Measurements from ENCODE around the gene FAM120A. TPM values are rescaled to one million over a fixed set of nuclear protein-coding genes. Genes with fewer than 3 reads are reported as not detected.

Gene FAM120A
- total RNA-seq, 1 donor from 2014 or later = 93.1 TPM

DNA sequence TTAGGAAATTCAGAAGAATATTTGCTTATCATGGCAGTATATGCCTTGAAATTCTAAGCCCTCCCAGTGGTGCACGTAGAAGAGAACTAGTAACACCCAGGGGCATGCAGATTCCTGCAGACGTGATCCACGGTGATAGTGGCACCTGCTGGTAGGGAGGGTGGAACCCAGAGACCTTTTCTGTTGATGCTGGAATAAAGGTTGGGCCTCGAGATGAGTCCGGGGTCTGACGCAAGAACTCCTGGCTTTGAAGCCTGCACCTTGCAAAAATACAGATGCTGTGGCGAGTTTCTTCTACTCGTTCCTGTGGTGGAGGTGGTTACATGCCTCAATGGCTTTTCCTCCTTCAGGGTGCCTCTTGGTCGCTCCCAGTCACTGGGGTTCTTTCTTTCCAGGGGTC, 85.4 kb downstream of the FAM120A start:
- Mint-ChIP-seq H3K4me3 (ENCODE audit: unreplicated experiment) (no peak overlapping the region), H3K27ac (ENCODE audit: unreplicated experiment) (no peak overlapping the region), H3K27me3 (ENCODE audit: unreplicated experiment) (no peaks in the 10 kb centered on the region), H3K9me3 (ENCODE audit: unreplicated experiment) (no peaks in the 10 kb centered on the region), H3K4me1 (ENCODE audit: unreplicated experiment) (no peaks in the 10 kb centered on the region), H3K36me3 (ENCODE audit: unreplicated experiment) (peaks cover 30% of the 10 kb centered on the region)
- TF ChIP-seq, protein P1, sequence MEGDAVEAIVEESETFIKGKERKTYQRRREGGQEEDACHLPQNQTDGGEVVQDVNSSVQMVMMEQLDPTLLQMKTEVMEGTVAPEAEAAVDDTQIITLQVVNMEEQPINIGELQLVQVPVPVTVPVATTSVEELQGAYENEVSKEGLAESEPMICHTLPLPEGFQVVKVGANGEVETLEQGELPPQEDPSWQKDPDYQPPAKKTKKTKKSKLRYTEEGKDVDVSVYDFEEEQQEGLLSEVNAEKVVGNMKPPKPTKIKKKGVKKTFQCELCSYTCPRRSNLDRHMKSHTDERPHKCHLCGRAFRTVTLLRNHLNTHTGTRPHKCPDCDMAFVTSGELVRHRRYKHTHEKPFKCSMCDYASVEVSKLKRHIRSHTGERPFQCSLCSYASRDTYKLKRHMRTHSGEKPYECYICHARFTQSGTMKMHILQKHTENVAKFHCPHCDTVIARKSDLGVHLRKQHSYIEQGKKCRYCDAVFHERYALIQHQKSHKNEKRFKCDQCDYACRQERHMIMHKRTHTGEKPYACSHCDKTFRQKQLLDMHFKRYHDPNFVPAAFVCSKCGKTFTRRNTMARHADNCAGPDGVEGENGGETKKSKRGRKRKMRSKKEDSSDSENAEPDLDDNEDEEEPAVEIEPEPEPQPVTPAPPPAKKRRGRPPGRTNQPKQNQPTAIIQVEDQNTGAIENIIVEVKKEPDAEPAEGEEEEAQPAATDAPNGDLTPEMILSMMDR (IDR thresholded peaks at IDR 0.05) = no peak
- no peak for DNase-seq (ENCODE audit: extremely low spot score, unreplicated experiment)

DNA sequence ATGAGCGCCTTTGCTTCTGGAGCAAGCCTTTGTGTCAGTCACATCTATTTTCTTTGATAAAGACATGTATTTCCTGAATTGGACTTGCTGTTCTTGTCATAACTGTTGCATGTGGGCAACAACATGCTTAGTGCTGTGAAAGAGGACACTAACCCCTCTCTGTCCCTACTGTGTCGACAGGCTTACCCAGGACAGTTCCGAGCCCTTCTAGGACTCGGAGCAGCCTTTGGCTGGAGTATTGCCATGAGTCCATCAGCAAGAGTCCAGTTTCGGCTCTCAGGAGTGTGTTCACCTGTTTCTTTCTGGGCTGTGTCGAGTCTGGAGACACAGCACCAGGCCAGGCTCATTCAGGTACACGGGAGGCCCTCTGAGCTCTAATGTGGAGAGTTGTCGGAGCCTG, 88.8 kb downstream of the FAM120A start:
- peaks cover 19% of the 10 kb centered on the region for H3K36me3 Mint-ChIP-seq (ENCODE audit: unreplicated experiment)
- TF ChIP-seq, protein P1 (IDR thresholded peaks at IDR 0.05) = no peak
- H3K27me3 Mint-ChIP-seq (ENCODE audit: unreplicated experiment) = no peaks in the 10 kb centered on the region
- H3K9me3 Mint-ChIP-seq (ENCODE audit: unreplicated experiment) = no peaks in the 10 kb centered on the region
- no peaks in the 10 kb centered on the region for H3K4me1 Mint-ChIP-seq (ENCODE audit: unreplicated experiment)
- DNase-seq (ENCODE audit: extremely low spot score, unreplicated experiment) = no peak
- no peak overlapping the region for H3K27ac Mint-ChIP-seq (ENCODE audit: unreplicated experiment)
- no peak overlapping the region for H3K4me3 Mint-ChIP-seq (ENCODE audit: unreplicated experiment)

DNA sequence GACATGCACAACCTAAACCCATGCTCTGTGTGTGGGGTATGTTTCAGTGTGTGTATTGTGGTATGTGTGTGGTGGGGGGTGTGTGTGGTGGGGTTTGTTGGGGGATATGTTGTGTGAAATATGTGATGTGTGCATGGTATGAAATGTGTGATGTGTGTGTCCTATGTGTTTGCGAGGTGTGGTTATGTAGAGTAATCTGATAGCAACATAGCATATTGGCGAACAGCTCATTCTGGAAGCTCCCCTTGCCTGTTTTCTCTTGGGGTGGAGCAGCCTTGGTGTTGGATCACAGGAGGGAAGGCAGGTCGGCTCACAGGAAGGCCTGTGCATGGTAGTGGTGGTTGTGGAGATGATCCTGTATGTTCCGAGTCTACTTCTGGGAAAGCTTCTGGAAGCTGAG, 89.5 kb downstream of the FAM120A start:
- Mint-ChIP-seq H3K27ac (ENCODE audit: unreplicated experiment) (no peak overlapping the region), H3K4me1 (ENCODE audit: unreplicated experiment) (no peaks in the 10 kb centered on the region), H3K9me3 (ENCODE audit: unreplicated experiment) (no peaks in the 10 kb centered on the region), H3K27me3 (ENCODE audit: unreplicated experiment) (no peaks in the 10 kb centered on the region), H3K36me3 (ENCODE audit: unreplicated experiment) (peaks cover 18% of the 10 kb centered on the region), H3K4me3 (ENCODE audit: unreplicated experiment) (no peak overlapping the region)
- DNase-seq (ENCODE audit: extremely low spot score, unreplicated experiment) = no peak
- TF ChIP-seq, protein P1 (IDR thresholded peaks at IDR 0.05) = no peak

DNA sequence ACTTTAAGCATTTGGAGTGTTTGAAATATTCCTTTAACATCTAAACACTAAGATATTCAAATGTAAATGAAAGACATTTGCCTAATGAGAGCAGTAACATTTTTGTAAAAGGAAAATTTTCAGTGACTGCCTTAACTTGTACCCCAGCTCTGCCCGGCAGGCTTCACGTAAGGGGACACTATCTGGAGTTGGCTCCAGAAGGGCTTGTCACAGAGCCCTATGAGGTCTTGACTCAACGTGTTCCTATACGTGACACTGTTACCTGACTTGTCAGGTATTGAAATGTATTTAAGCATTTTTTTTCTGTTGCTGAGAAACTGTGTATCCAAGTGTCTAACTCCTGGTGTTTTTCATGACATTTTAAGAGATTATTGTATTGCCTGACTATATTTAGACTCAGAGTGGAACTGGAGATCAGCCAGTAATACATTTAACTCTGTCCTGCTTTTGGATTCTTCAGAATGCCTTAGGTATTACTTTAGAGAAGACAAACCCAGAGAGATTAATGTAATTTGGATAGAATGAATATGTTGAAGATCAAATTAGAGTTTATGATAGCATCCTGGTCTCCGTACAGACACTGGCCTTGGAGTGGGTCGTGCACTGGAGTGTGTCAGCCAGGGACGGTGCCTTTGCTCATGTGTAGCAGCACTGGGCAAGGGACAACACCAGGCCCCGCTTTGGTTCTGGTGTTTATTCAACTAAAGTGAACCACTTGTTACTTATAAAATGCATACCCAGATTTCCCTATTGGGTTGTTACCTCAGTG, 90.3 kb downstream of the FAM120A start:
- Mint-ChIP-seq H3K4me3 (ENCODE audit: unreplicated experiment) (no peak overlapping the region), H3K27me3 (ENCODE audit: unreplicated experiment) (no peaks in the 10 kb centered on the region), H3K9me3 (ENCODE audit: unreplicated experiment) (no peaks in the 10 kb centered on the region), H3K27ac (ENCODE audit: unreplicated experiment) (no peak overlapping the region), H3K36me3 (ENCODE audit: unreplicated experiment) (peaks cover 25% of the 10 kb centered on the region), H3K4me1 (ENCODE audit: unreplicated experiment) (no peaks in the 10 kb centered on the region)
- no peak for DNase-seq (ENCODE audit: extremely low spot score, unreplicated experiment)
- TF ChIP-seq, protein P1 (IDR thresholded peaks at IDR 0.05) = no peak

DNA sequence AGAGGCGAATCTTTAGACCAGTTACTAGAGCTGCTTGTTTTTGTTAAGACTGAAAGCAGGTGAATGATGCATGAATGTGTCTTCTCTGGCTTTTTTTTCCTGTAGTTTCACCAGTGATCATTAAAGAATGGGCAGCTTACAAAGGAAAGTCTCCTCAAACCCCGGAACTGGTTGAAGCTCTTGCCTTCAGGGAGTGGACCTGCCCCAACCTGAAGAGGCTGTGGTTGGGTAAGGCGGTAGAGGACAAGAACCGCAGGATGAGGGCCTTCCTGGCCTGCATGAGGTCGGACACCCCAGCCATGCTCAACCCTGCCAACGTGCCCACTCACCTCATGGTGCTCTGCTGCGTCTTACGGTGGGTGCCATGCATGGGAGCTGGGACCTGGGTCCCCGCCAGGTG, 91.6 kb downstream of the FAM120A start:
- no peaks in the 10 kb centered on the region for H3K27me3 Mint-ChIP-seq (ENCODE audit: unreplicated experiment)
- H3K4me1 Mint-ChIP-seq (ENCODE audit: unreplicated experiment) = no peaks in the 10 kb centered on the region
- H3K36me3 Mint-ChIP-seq (ENCODE audit: unreplicated experiment) = peaks cover 29% of the 10 kb centered on the region
- H3K27ac Mint-ChIP-seq (ENCODE audit: unreplicated experiment) = no peak overlapping the region
- DNase-seq (ENCODE audit: extremely low spot score, unreplicated experiment) = no peak
- H3K9me3 Mint-ChIP-seq (ENCODE audit: unreplicated experiment) = no peaks in the 10 kb centered on the region
- H3K4me3 Mint-ChIP-seq (ENCODE audit: unreplicated experiment) = no peak overlapping the region
- TF ChIP-seq, protein P1 (IDR thresholded peaks at IDR 0.05) = no peak
